Tibial nerve (tissue), 3 donors: ENCODE results near the gene SLA2.

Experiments used
- POLR2A ChIP-seq, 2 donors: fragments of 450-650 bp; IDR thresholded peaks; one replicate each; pipeline ENCODE4 v1.6.1; 2017; ENCODE audit warnings: antibody characterized with exemption in 2 of 2, mild to moderate bottlenecking in 2 of 2, moderate library complexity in 2 of 2
- TF ChIP-seq, protein P1 (sequence below), 5 experiments: fragments of 200-600 bp in 3 of 5; fragments of 450-650 bp in 2 of 5; sonication (generic) in 3 of 5; IDR thresholded peaks; one replicate each; pipeline ENCODE4 v1.5.1; 2016 to 2019; ENCODE audit warnings: antibody characterized with exemption in 5 of 5, mild to moderate bottlenecking in 3 of 5, moderate library complexity in 2 of 5

DNA sequence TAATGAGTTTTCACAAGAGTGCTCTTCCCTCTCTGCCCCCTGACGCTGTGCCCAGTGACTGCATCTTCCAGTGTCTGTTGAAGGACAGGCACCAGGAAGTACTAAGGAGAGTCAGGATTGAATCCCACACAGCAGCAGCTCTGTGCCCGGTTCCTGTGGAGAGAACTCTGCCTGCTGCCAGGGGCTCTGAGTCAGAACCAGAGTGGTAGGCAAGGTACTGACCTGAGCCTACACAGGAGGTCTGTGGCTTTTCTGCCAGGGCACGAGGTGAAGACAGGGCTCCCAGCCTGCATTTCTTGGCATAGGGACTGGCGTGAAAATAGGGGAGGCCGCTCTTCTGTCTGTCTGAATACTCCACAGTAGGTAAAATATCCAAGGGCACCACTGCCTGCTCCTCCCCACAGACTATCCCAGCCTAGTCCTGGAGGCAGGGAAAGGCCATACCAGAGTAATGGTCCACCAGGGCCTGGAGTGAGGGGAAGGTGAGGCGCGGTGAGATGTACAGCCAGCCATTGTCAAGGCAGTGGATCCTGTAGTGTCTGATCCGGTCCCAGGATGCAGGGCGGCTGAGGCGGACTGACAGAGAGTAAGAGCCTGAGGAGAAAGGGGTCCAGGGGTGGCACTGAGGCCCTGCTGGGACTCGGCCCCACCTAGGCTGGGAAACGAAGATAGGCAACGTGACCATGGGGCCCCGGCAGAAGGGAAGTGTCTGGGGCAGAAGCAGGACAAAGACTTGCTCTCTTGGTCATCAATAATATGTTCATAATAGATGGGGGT lies 31.0 kb downstream of the SLA2 start:
- TF ChIP-seq POLR2A (IDR thresholded peaks at IDR 0.05) = no peak
- TF ChIP-seq, protein P1, sequence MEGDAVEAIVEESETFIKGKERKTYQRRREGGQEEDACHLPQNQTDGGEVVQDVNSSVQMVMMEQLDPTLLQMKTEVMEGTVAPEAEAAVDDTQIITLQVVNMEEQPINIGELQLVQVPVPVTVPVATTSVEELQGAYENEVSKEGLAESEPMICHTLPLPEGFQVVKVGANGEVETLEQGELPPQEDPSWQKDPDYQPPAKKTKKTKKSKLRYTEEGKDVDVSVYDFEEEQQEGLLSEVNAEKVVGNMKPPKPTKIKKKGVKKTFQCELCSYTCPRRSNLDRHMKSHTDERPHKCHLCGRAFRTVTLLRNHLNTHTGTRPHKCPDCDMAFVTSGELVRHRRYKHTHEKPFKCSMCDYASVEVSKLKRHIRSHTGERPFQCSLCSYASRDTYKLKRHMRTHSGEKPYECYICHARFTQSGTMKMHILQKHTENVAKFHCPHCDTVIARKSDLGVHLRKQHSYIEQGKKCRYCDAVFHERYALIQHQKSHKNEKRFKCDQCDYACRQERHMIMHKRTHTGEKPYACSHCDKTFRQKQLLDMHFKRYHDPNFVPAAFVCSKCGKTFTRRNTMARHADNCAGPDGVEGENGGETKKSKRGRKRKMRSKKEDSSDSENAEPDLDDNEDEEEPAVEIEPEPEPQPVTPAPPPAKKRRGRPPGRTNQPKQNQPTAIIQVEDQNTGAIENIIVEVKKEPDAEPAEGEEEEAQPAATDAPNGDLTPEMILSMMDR (IDR thresholded peaks at IDR 0.05) = no peak
